Lower leg skin (tissue), 3 donors: ENCODE data around the gene RFTN2.

Experiments used
- POLR2A ChIP-seq, 2 donors: fragments of 450-650 bp; IDR thresholded peaks; one replicate each; pipeline ENCODE4 v1.6.1; 2016 to 2017; ENCODE audit warnings: antibody characterized with exemption in 2 of 2, mild to moderate bottlenecking in 1 of 2, moderate library complexity in 1 of 2
- TF ChIP-seq, protein P1 (sequence below), 3 donors: fragments of 450-650 bp; IDR thresholded peaks; one replicate each; pipeline ENCODE4 v1.5.1; 2016; ENCODE audit warnings: antibody characterized with exemption in 3 of 3, mild to moderate bottlenecking in 3 of 3, moderate library complexity in 2 of 3

DNA sequence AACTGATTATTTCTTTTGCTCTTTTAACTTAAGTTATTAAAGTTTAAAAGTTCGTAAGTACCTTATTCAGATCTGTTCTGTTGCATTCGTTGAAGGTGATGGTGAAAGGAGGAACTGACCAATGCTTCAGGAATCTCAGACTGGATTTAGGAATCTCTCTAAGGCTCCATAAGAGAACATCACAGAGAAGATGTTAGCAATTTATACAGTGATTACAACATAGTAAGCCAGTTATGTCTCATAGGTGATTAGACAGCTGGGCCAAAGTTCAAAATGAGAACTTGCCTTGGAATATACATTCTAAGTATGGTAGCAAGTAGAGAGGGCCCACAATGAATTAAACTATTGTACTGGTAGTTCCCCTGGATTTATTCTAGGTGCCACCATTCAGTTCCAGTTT is 32.9 kb upstream of the RFTN2 start:
- TF ChIP-seq, protein P1, sequence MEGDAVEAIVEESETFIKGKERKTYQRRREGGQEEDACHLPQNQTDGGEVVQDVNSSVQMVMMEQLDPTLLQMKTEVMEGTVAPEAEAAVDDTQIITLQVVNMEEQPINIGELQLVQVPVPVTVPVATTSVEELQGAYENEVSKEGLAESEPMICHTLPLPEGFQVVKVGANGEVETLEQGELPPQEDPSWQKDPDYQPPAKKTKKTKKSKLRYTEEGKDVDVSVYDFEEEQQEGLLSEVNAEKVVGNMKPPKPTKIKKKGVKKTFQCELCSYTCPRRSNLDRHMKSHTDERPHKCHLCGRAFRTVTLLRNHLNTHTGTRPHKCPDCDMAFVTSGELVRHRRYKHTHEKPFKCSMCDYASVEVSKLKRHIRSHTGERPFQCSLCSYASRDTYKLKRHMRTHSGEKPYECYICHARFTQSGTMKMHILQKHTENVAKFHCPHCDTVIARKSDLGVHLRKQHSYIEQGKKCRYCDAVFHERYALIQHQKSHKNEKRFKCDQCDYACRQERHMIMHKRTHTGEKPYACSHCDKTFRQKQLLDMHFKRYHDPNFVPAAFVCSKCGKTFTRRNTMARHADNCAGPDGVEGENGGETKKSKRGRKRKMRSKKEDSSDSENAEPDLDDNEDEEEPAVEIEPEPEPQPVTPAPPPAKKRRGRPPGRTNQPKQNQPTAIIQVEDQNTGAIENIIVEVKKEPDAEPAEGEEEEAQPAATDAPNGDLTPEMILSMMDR (IDR thresholded peaks at IDR 0.05): no peak
- no peak for TF ChIP-seq POLR2A (IDR thresholded peaks at IDR 0.05)
